RWPE2 (cell line): Measurements from ENCODE around the gene HELZ.

Source experiments
- ATAC-seq: fragments of 200-7000 bp; cut with Tn5 transposase; 3 replicates; pipeline ENCODE4 v1.9.1; 2021; ENCODE audit warnings: low read depth
- DNase-seq: peaks from one replicate; pipeline ENCODE4 v3.0.0-alpha.2; 2020; ENCODE audit warnings: low spot score
- H3K27ac ChIP-seq: fragments of 450-650 bp; 2 replicates; pipeline ENCODE4 v1.5.1; 2017; ENCODE audit warnings: mild to moderate bottlenecking; ENCODE audit not compliant: poor library complexity, severe bottlenecking
- H3K27me3 ChIP-seq: fragments of 250-450 bp; sonication (Bioruptor Pico); 2 replicates; pipeline ENCODE4 v1.5.1; 2021; ENCODE audit warnings: mild to moderate bottlenecking, moderate library complexity; ENCODE audit not compliant: insufficient read depth, poor library complexity, severe bottlenecking
- H3K36me3 ChIP-seq: fragments of 250-450 bp; sonication (Bioruptor Pico); 2 replicates; pipeline ENCODE4 v1.5.1; 2020; ENCODE audit warnings: low read depth, mild to moderate bottlenecking, moderate library complexity
- H3K4me1 ChIP-seq: fragments of 250-450 bp; sonication (Bioruptor Pico); 2 replicates; pipeline ENCODE4 v1.5.1; 2021; ENCODE audit warnings: mild to moderate bottlenecking, moderate library complexity; ENCODE audit not compliant: insufficient read depth, poor library complexity, severe bottlenecking
- H3K4me3 ChIP-seq: fragments of 250-450 bp; sonication (Bioruptor Pico); 2 replicates; pipeline ENCODE4 v1.5.1; 2021; ENCODE audit warnings: mild to moderate bottlenecking, moderate library complexity; ENCODE audit not compliant: severe bottlenecking
- H3K9me3 ChIP-seq: fragments of 250-450 bp; sonication (Bioruptor Pico); 2 replicates; pipeline ENCODE4 v1.5.1; 2021; ENCODE audit warnings: mild to moderate bottlenecking, moderate library complexity; ENCODE audit not compliant: severe bottlenecking
- CTCF ChIP-seq: fragments of 450-650 bp; IDR thresholded peaks from one replicate; pipeline ENCODE4 v1.5.1; 2017; ENCODE audit warnings: mild to moderate bottlenecking, moderate library complexity; ENCODE audit not compliant: poor library complexity, severe bottlenecking

Gene HELZ

DNA sequence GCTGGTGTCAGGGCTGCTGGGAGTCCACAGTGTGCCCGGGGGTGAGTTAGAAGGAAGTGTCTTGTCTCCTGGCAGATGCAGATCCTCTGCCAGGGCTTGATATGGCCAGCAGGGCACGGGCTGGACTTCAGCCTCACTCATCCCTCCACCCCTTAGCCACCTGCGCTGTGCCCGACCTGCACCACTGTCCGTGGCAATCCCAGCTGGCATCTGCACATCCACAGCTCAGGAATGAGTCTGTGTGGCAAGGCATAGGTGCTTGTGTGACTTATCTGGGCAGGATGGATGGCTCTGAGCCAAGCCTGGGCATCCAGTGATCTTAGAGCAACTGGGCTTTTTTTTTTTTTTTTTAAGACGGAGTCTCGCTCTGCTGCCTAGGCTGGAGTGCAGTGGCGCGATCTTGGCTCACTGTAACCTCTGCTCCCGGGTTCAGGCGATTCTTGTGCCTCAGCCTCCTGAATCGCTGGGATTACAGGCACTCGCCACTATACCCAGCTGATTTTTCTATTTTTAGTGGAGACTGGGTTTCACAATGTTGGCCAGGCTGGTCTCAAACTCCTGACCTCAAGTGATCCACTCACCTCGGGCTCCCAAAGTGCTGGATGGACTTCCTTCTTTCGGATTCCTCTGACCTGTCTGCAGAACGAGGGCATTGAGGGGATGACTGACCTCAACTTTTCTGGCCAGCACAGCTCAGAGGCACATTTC, 223.1 kb downstream of the HELZ start:
- H3K4me3 ChIP-seq: no peak overlapping the region
- DNase-seq (no peak), ATAC-seq (no peak)
- H3K27me3 ChIP-seq: no peaks in the 10 kb centered on the region
- TF ChIP-seq CTCF: no peak
- H3K27ac ChIP-seq: no peak overlapping the region
- H3K4me1 ChIP-seq: peaks cover 4% of the 10 kb centered on the region
- H3K36me3 ChIP-seq: no peaks in the 10 kb centered on the region
- H3K9me3 ChIP-seq: no peaks in the 10 kb centered on the region

DNA sequence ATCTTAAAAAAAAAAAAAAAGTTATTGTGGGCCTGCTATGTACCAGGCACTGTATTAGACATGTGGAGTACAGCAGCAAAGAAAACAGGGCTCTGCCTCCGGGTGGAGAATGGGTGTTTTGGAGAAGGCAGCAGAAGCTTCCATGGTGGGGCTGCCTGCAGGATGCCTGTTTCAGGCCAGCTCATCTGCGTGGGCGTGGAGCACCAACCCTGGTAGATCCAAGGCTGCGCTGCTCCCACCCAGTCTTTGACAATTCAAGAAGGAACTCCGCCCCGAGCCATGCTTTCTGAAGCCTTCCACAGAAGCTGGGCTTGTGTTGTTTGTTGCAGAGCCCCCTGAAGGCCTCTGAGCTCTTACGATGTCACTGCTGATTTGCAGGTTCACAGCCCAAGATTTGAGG, 223.8 kb downstream of the HELZ start:
- Histone ChIP-seq H3K4me3 (no peak overlapping the region), H3K27me3 (no peaks in the 10 kb centered on the region), H3K9me3 (no peaks in the 10 kb centered on the region), H3K36me3 (no peaks in the 10 kb centered on the region), H3K4me1 (peaks cover 4% of the 10 kb centered on the region), H3K27ac (no peak overlapping the region)
- no peak for ATAC-seq
- no peak for TF ChIP-seq CTCF
- no peak for DNase-seq
